ENCODE data around the gene TM9SF3.
"Not testable (repeated sequence)": the region's sequence is repeated elsewhere in the genome, so short reads cannot be mapped to it uniquely, and the experiment has no call there.

TM9SF3 gene

DNA sequence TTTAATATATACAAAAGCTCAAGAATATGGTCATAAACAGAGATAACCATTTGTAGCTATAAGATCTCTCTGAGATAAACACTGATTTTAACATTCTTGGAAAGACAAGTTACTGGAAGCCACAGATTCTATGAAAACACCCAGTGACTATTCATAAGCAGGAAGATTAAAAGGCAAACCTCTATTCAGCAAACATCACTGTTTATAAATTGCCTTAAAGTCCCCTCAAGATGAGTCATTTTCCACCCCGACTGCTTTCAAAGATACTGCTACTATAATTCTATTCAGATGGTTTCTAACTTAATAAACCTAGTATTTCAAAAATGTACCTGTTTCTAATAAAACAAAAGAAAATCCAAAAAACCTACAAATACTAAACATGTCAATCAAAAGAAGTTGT lies 21.0 kb downstream of the TM9SF3 start:
- DNase-seq = no peak

DNA sequence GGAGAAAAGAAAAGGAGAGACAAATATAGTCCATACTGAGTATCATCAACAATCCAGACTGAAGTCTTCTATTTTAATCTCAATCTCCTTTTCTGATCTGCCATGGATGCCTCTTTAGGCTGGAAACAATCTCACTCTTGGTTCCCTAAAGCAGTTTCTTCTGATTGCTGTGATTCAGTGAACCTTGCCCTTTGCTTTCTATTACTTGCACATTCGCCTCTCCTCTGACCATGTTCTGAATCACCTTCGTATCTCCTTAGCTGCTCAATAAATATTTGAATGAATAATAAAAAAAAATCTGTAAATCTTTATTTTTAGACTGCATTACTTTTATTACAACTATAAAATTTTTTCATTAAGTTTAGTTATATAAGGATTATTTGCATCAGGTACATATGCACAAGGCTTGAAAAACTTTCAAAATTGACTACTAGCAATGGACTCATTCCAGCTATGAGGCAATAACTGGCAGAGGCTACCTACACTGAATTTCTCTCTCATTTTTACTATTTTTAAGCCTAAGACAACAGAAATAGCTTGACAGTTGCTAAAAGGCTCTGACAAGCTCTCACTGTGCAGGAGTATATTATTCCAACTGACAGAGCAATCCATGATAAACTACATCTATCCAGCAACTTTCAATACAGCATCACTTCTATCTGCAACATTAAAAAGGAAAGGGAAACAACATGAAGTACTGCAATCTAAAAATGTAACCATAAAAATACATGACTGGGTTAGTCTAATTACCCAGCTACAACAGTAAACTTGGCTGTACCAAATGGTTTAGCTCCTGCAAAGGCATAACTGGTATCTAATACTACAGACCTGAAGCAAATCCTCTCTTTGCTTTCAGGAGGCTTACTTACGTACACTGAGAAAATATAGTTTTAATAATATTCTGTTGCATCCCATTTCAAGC lies 25.6 kb downstream of the TM9SF3 start:
- DNase-seq = no peak

DNA sequence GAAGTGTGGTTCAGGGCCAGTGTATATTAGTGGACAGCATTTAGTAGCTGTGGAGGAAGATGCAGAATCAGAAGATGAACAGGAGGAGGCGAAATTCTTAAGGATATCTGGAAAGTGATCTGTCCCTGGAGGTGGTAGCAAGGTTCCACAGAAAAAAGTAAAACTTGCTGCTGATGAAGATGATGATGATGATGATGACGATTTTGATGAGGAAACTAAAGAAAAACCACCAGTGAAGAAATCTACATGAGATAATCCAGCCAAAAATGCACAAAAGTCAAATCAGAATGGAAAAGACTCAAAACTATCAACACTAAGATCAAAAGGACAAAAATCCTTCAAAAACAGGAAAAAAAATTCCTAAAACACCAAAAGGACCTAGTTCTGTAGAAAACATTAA lies 26.3 kb downstream of the TM9SF3 start:
- no peak for DNase-seq

DNA sequence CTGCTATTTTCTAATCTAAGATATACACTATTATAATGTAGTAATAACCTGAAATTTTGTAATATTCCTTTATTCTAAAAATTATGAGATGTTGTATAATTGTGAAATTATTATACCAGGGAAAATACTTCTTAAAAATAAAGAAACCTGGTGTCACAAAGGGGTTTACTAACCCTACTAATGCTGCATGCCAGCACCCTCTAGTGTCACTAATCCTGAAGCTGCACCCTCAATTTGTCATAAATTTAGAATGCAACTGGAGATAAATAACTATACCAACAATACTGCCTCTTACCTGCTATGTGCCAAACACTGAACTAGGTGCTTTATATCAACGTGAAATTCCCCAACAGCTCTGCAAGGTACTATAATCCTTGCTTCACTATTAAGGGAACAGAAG lies 30.8 kb downstream of the TM9SF3 start:
- no peak for DNase-seq

DNA sequence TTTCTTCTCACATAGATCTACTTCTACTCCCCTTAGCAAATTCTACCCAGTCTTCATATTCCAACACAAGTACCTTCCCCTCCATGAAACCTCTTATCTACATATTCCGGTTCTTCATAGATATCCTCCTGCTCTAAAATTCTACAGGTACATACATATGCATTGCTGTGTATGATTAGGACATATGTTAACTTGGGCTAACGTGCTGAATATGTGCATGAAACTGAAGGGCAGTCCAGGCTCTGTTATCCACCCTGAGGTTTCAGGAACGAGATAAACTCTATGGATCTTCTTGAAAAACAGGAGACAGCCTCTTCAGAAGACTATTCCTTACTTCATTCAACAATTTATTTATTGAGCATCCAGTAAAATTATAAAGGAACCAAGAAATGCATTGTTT lies 31.5 kb downstream of the TM9SF3 start:
- DNase-seq = no peak

DNA sequence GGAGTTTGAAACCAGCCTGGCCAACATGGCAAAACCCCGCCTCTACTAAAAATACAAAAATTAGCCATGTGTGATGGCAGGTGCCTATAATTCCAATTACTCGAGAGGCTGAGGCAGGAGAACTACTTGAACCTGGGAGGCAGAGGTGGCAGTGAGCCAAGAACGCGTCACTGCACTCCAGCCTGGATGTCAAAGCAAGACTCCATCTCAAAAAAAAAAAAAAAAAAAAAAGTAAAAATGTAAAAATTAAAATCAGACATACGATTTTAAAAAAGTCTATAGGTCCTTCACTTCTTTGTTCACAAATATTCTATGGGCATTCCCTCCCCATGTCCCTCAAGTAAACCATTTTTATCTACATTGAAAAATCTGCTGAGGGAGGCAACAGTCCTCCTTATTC lies 38.2 kb downstream of the TM9SF3 start:
- no peak for DNase-seq

DNA sequence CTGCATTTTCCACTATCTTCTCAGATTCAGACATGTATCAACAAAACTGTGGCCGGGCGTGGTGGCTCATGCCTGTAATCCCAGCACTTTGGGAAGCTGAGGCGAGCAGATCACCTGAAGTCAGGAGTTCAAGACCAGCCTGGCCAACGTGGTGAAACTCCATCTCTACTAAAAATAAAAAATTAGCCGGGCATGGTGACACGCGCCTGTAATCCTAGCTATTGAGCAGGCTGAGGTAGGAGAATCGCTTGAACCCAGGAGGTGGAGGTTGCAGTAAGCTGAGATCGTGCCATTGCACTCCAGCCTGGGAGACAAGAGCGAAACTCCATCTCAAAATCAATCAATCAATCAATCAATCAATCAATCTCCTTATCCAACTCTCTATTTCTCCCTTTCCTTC lies 41.3 kb downstream of the TM9SF3 start:
- not testable (repeated sequence) for DNase-seq

DNA sequence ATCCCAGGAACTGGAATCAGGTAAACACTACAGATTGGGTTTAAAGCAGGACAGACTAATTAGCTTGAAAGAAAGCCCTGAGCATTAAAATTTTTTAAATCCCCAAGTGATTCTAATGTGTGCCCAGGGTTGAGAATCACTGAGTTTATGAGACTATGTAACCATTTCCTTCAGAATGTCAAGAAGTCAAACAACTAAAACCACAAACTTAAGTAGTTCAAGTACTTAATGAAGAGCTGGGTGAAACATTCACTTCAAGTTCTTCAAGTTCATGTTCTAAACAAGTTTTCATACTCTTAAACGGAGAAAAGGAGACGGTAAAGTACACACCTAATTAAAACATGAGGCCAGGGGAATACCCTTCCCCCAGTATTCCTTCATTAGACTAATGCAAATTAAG lies 44.9 kb downstream of the TM9SF3 start:
- no peak for DNase-seq

DNA sequence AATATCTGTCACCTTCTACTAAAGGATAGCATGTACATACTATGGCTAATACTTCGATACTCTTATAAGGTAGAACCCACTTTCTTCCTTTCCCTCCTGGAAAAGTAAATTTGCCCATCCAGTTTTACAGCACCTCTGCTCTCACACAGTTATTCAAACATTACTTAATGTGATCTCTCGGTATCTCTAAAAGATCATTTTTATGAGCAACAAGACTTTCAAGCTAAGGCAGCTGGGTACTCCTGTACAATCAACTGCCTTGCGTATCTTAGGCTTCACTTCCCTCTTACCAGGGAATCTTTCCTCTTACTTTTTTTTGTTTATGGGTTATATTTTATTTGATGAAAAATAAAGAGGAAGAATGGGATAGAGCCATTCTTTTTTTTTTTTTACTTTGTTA lies 46.6 kb downstream of the TM9SF3 start:
- DNase-seq = no peak

DNA sequence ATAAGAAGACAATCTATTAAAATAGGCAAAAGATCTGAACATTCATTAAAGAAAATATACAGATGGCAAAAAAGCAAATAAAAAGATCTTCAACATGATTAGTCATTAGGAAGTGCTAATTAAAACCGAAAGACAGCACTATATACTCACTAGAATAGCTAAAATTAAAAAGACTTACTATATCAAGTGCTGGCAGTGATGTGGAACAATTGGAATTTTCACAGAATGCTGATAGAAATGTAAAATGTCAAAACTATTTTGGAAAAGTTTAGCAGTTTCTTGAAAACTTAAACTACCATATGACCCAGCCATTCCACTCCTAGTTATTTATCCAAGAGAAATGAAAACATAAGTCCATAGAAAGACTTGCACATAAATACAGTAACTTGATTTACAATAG lies 48.1 kb downstream of the TM9SF3 start:
- DNase-seq = no peak

DNA sequence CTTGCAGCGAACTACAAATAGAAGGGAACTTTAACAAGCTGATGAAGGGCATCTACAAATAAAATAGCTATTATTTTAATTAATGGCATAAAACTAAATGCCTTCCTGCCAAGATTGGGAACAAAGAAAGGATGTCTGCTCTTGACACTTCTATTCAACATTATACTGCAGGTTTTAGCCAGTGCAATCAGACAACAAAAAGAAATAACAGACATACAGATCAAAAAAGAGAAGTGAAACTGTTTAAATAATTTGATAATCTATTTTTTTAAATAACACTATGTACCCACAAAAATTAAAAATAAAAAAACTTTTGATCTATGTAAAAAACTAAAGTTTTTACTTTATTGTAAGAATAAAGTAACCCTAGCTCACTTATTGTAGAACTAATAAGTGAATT lies 50.7 kb downstream of the TM9SF3 start:
- no peak for DNase-seq

DNA sequence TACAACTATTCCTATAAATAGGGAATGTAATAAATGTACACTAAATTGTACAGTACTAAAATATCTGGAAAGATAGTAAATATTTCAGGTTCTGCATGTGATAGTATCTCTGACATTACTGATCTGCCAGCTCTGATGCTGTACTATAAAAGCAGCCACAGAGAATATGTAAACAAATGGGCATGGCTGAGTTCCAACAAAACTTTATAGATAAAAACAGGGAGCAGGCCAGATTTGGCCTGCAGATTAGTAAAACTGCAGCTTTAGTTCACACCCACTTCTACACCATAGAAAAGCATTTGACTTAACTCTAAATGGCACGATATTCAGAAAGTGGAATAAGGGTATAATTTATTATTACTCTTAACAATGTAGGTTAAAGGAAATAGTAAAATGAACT lies 54.3 kb downstream of the TM9SF3 start:
- DNase-seq = no peak

DNA sequence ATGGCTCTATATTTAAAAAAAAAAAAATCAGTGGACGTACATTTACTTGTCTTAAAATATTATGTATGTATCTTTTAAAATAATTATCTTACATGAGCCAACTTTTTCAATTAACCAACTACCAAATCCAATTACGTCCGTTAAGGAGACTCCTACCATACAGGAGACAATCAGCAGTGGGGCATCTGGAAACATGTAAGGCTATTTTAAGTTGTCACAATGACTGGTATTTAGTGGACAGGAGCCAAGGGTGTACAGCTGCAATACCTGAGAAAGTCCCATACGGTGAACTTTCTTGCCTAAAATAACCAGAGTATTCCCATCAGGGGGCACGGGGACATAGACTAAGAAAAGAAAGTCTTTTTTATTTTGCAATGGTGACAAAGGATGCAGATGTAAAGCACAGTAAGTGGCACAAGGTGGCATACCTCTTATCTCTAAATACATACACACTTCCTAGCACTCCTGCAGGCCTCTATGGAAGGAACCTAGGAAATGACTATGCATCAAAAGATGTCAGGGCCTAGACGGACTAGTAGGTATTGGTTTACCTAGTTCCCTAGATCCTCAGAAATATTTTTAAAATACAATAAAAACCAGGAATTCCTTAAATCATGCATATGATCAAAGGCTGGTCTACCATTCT lies 57.1 kb downstream of the TM9SF3 start:
- no peak for DNase-seq

DNA sequence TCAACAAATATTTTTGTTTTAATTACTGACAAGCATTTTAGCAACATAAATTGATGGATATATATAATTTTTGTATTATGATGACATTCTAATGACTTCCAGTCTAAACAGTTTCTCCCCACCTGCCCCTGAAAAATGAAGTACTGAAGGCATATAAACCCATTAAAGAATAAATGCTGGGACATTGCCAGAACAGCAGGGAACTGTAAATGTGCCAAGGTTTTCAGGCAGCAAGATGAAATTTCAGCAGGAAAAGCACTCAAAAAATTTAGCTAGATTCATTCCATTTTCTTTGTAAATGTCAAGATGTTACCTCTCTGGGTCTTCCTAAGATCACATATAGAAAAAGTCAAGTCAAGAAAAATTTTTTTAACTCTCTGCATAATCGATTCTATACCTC lies 62.1 kb downstream of the TM9SF3 start:
- no peak for DNase-seq

DNA sequence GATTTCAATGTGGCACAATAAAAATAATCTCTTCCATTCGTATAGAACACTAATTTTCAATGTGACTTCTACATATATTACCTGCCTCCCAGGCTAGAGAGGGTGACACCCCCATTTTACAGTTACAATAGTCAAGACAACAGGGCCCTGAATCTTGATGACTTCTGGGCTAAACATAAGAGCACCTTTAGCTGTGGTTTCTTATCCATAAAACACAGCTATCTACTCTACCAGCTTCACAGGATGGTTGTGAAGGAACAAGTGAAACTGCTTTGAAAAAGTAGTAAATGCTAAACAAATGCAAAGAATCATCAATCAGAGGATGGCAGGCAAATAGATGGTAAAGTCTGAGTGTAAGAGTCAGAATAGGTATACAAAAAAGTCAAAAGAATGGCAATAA lies 69.5 kb downstream of the TM9SF3 start:
- no peak for DNase-seq

DNA sequence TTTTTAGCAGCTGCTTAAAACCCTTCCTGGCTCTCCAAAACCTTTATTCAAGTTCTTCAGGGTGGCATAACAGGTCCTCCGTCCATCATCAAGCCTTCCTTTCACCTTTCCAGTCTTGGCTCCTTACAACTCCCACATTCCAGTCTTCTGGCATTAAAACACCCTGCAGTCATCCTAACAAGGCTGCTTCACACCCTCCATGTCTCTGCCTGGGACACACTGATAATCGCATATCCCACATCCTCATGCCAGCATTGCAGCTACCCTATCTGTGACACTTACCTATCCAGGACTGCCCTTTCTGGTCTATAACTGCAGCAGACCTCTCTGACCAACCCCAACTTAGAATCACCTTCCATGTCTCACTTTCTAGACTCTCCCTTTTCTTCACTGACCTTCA lies 70.5 kb downstream of the TM9SF3 start:
- DNase-seq = no peak

DNA sequence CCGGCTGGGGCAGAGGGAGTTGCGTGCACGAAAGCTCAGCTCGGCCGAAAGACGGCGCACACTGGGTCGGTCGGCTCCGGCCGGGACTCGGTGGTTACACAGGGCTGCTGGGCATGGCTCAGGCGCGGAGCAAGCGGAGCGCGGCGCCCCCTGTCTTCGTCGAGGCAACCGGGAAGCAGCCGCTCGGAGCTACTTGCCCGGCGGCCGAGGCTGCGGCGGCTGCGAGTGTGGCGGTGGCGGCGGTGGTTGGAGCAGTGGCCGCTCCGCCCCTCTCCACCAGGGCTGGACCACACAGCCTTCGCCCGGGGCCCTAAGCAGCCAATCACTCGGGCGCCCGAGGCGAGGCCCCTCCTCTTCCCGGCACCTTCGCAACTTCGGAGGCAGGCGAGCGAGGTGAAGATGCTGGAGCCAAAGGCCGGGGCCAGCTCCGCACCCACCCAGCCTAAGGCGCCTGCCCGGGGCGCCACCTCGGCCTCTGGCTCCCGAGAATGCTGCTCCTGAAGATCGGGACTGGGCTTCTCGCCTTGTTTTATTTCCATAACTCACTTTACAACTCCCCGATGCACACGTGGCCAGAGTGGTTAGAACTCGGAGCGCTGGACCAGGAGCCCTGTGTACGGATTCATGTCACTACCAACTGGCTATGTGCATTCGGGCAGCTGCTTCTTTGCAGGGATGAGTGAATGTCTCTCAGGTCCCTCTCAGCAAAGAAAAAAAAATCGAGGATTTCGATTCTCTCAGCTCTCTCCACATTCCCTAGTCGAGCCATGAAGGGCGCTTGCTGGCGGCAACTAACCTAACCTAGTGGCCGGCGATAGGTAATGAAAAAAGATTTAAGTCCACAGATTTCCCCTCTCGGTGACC lies 72.9 kb downstream of the TM9SF3 start, which contains the start of gene TLL2:
Gene TLL2, minus strand, starts transcription at position 229 of the 864 bp plus-strand sequence. CDS start 241 bp downstream, outside the sequence.
- DNase-seq = peak; percentile 82

DNA sequence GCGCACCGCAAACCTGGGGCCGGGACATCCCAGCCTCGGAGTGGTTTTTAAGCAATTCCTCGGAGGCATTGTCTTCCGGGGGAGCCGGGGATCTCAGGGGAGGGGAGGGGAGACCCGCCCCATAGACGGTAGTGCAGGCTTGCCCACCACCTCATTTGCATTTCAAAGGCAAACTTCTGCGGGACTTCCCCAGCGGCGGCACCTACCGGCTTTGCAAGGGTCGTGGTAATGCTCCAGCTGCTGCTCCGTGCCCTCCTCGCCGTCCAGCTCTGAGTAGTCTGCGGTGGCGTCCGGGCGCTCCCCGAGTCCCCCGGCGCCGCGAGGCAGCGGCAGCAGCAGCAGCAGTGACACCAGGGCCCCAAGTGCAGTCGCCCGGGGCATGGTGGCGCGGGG lies 73.5 kb downstream of the TM9SF3 start:
- peak; percentile 77 for DNase-seq

DNA sequence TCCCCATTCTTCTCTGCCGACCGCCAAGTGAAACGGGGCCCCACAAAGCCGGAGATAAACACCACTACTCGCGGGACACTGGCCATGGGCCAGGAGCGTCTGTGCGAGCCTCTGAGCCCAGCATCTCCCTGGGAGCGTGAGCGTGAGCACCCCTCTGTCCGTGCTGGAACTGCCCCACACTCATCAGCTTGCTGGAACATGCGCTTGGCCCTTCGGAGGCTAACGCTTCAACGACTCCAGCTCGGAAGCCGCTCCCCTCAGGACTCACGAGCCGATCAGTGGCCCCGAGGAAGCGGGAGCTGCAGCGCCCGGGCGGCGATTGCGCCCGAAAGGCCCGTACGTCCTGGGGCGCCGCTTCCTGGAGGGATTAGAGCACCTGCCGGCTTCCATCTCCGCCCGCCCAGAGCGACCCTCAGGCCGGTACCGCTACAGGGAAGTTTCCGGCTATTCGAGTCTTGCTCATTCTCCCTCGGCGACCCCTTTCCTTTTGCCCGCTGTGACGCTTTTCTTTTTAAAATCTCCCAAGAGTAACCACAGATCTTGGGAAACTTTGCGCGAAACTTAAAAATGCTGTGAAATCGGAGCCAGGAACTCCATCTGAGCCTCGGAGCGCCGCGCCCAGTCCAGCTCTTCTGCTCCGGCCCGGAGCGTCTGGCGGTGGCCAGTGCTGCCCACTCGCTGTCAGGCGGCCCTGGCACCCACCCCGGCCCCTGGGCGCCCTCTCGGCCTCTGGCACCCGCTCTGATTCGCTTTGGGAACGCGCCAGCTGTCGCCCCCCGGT lies 74.1 kb downstream of the TM9SF3 start:
- DNase-seq = no peak

DNA sequence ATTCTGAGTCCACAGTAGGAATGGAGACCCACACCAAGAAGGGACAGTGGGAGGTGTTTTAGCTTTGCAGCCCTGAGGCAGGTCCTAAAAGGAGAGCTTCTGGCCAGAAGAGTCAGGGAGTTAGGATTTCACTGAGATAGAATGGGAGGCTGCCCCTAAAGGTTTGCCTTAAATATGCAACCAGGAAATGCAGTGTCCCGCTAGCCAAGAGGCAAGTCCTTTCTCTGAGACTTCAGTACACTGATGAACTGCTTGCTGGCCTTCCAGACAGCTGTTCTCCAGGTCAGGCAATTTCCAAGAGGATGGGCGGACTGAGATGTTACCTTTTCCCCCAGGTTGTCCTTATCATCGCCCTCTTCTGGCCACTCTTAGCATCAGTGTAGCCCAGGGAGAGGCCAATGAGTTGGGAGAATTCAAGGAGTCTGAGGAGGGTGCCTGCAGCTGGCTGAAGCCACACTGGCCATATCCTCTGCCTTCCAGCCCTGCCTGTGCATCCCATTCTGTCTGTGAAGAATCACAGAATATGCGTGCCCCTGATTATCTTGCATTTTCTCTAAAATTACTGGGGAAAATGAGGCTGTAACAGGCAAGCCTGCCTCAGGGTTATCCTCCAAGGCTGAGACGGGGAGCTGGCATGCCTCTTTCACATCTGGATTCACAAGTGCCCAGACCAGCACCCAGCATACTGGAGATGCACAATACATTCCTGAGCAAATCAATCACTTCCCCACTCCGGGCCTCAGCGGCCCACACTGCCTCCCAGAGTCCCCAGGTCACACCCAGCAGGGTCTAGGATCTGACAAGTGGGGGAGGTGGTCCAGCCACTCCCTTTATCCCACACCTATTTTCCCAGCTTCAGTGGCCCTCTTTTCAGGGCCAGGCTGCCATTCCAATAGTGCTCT lies 75.5 kb downstream of the TM9SF3 start:
- no peak for DNase-seq

DNA sequence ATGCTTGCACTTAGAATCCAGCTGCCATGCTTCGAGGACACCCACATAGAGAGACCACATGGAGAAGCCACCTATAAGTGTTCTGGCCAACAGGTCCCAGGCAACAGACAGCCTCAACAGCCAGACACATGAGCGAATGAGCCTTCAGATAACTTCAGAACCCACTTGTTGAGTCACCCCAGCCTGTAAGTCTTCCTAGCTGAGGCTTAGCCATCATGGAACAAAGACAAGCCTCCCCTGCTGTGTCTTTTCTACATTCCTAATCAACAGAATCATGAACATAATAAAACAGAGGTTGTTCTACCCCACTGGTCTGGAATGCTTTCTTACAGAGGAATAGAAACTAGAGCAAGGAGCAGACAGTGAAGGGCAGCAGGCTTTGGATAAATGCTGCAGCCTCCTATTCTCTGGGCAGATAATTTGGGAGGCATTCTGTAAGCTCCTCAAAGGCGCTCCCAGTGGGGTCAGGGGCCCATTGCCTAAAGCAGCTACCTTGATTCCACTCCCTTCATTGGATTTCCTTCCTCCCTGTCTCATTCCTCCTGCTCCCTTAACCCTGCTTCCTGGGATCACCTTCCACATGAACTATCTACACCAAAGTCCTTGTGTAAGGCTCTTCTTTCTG lies 77.7 kb downstream of the TM9SF3 start:
- DNase-seq = no peak

Data from activated effector memory CD4-positive, alpha-beta T cell treated with anti-CD3 and anti-CD28 coated beads, Interleukin-2, amount 50 U/mL, for 16 hours (primary cell).